ENCODE measurements around the gene ARHGEF35. TPM values are rescaled to one million over a fixed set of nuclear protein-coding genes. Genes with fewer than 3 reads are reported as not detected.

Gene ARHGEF35
- total and polyA plus RNA-seq, 2 of the 4 experiments (the other 2 are of a cell fraction) = not detected

DNA sequence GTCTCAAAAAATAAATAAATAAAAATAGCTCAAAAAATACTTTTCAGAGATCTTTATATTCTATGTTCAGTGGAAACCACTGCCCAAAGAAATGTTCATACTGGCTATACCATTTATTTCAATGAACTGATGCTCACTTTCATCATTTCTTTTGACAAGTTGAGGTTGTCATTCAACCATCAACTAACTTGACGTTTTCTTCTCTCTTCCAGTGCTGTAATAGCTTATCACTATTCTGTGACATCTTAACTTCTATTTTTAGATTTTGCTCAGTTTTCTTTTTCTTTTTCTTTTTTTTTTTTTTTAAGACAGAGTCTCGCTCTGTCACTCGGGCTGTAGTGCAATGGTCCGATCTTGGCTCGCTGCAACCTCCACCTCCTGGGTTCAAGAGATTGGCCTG, 21.0 kb downstream of the ARHGEF35 start:
- Histone ChIP-seq H4K5ac (ENCODE audit: low read depth, low read length) (no peak overlapping the region), H3K4me3 (ENCODE audit: insufficient read depth, low read depth, low read length) (no peak overlapping the region), H2AK9ac (replicated peaks; ENCODE audit: low read depth, low read length, poor library complexity) (no peak overlapping the region), H3K36me3 (ENCODE audit: control insufficient read depth, insufficient read depth, low read length) (no peaks in the 10 kb centered on the region), H2BK15ac (ENCODE audit: low read depth, low read length) (no peak overlapping the region), H3K79me1 (ENCODE audit: low read depth in 1 of 2, low read length in 2 of 2) (no peaks in the 10 kb centered on the region), H2BK5ac (ENCODE audit: low read depth, low read length, poor library complexity, severe bottlenecking) (no peak overlapping the region), H3K4ac (ENCODE audit: low read depth, low read length) (no peak overlapping the region), H4K20me1 (ENCODE audit: insufficient read depth, low read length) (no peaks in the 10 kb centered on the region), H3K4me1 (ENCODE audit: control insufficient read depth, insufficient read depth, low read length) (no peaks in the 10 kb centered on the region), H2AK5ac (ENCODE audit: low read depth, low read length) (no peak overlapping the region), H2BK120ac (ENCODE audit: low read depth, low read length) (no peak overlapping the region), H3K14ac (replicated peaks; ENCODE audit: low read depth, low read length) (no peak overlapping the region), H3K9ac (ENCODE audit: low read depth, low read length) (no peak overlapping the region), H4K91ac (ENCODE audit: insufficient read depth, low read depth, low read length) (no peak overlapping the region), H2BK20ac (ENCODE audit: low read depth, low read length) (no peak overlapping the region), H3K4me2 (ENCODE audit: low read depth, low read length) (no peak overlapping the region), H3K9me1 (ENCODE audit: insufficient read depth, low read length) (no peaks in the 10 kb centered on the region), H3K27me3 (ENCODE audit: control insufficient read depth, insufficient read depth, low read length) (no peaks in the 10 kb centered on the region), H3K18ac (ENCODE audit: low read depth, low read length) (no peak overlapping the region), H3K27ac (ENCODE audit: insufficient read depth, low read length) (no peak overlapping the region), H3K23ac (ENCODE audit: low read depth, low read length) (no peak overlapping the region), H4K8ac (ENCODE audit: low read depth in 2 of 2, low read length in 2 of 2) (no peak overlapping the region), H2AFZ (replicated peaks; ENCODE audit: low read length, poor library complexity) (no peak overlapping the region), H3K56ac (ENCODE audit: extremely low read depth, insufficient read depth, low read length) (no peak overlapping the region), H3K9me3 (ENCODE audit: control insufficient read depth, insufficient read depth, low read length) (no peaks in the 10 kb centered on the region)
- intact Hi-C loops (cut with micrococcal nuclease) = no loop called here
- in situ Hi-C loops (cut with MboI; ENCODE audit: low sequenced_read_pairs) = loop anchor here (25.0 kb wide), 1 partner anchor 213 kb away; no protein-coding TSS in a partner anchor
- ChIA-PET POLR2A (ENCODE audit: unreplicated experiment) (no interaction called here), CTCF (no interaction called here)
- WGBS, 2 experiments (ENCODE audit: extremely low coverage in 2 of 2, insufficient read length in 1 of 2) = 63% methylated on average over 4 of the region's 5 CpGs; no CpG with 5 or more reads in 1 of the 2 experiments
- no peak for DNase-seq
- dilution Hi-C loops (cut with HindIII; ENCODE audit: low sequenced_read_pairs, unreplicated experiment) = no loop called here
- no peak for TF ChIP-seq SMC3 (IDR thresholded peaks at IDR 0.05; ENCODE audit: low read depth, low read length)
- no peak for TF ChIP-seq RAD21 (IDR thresholded peaks at IDR 0.05; ENCODE audit: low read length)
- TF ChIP-seq CHD1 (IDR thresholded peaks at IDR 0.05; ENCODE audit: low read depth, low read length) = no peak
- TF ChIP-seq MXI1 (IDR thresholded peaks at IDR 0.05; ENCODE audit: borderline replicate concordance, low read depth, low read length) = no peak
- TF ChIP-seq, protein P1, sequence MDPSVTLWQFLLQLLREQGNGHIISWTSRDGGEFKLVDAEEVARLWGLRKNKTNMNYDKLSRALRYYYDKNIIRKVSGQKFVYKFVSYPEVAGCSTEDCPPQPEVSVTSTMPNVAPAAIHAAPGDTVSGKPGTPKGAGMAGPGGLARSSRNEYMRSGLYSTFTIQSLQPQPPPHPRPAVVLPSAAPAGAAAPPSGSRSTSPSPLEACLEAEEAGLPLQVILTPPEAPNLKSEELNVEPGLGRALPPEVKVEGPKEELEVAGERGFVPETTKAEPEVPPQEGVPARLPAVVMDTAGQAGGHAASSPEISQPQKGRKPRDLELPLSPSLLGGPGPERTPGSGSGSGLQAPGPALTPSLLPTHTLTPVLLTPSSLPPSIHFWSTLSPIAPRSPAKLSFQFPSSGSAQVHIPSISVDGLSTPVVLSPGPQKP (IDR thresholded peaks at IDR 0.05; ENCODE audit: borderline replicate concordance, low read depth, low read length) = no peak
- TF ChIP-seq, protein P2, sequence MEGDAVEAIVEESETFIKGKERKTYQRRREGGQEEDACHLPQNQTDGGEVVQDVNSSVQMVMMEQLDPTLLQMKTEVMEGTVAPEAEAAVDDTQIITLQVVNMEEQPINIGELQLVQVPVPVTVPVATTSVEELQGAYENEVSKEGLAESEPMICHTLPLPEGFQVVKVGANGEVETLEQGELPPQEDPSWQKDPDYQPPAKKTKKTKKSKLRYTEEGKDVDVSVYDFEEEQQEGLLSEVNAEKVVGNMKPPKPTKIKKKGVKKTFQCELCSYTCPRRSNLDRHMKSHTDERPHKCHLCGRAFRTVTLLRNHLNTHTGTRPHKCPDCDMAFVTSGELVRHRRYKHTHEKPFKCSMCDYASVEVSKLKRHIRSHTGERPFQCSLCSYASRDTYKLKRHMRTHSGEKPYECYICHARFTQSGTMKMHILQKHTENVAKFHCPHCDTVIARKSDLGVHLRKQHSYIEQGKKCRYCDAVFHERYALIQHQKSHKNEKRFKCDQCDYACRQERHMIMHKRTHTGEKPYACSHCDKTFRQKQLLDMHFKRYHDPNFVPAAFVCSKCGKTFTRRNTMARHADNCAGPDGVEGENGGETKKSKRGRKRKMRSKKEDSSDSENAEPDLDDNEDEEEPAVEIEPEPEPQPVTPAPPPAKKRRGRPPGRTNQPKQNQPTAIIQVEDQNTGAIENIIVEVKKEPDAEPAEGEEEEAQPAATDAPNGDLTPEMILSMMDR (conservative IDR thresholded peaks at IDR 0.05; ENCODE audit: low read depth, low read length) = no peak
- no TSS peak for BruUV-seq (replicated peaks)
- ATAC-seq (ENCODE audit: low read depth) = no peak

Measured in IMR-90 (cell line).